GOT3 (cell line): ENCODE results near the gene TPPP.
A peak's percentile ranks its signal among the peaks of the same experiment; 100 is the strongest.

ENCODE experiments used
- DNase-seq: peaks from one replicate; lab custom pipeline; 2025; ENCODE audit warnings: mixed read lengths; lab: John Stamatoyannopoulos, UW

The TPPP gene

DNA sequence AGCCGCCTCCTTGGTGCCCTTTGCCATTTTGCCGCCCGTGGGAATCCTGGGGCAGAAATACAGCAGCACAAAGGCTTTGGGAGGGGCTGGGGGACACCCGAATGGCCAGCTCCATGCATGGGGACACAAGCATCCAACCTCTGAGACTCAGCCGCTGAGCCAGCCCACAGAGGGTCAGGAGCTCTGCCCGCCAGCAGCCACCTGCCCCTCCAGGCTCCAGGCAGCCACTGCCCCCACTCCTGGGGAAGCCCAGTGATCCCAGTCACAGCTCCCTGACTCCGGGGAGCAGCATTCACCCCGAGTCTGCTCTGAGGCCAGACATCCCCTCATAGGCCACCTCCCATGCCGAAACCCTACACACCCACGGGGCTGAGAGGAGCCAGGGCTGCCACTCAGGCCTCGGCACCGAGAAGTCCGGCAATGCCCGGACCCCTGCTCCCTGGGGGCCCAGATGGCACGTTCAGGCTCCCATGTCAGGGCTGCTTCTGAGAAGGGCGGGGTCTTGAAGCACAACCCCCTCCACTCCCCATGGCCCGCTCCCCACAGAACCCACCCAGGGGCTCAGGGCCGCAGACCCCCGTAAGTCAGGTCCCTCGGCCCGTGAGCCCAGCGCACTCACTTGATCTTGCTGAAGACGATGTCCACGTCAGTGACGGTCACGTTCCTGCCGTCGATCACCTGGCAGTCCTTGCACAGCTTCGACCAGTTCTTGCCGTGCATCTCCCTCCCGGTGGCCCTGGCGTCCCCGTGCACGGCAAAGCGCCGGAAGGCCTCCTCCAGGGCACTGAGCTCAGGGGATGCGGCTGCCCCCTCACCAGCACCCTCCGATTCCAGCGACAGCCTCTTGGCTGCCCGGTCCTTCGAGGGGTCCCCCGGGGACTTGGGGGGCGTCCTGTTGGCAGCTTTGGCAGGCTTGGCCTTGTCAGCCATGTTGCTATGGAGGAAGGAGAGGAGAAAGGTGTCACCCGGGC, 15.7 kb downstream of the TPPP start:
- no peak for DNase-seq

GRCh38 chr5:676699-677076, 16.5 kb downstream of the TPPP start:
- no peak for DNase-seq

DNA sequence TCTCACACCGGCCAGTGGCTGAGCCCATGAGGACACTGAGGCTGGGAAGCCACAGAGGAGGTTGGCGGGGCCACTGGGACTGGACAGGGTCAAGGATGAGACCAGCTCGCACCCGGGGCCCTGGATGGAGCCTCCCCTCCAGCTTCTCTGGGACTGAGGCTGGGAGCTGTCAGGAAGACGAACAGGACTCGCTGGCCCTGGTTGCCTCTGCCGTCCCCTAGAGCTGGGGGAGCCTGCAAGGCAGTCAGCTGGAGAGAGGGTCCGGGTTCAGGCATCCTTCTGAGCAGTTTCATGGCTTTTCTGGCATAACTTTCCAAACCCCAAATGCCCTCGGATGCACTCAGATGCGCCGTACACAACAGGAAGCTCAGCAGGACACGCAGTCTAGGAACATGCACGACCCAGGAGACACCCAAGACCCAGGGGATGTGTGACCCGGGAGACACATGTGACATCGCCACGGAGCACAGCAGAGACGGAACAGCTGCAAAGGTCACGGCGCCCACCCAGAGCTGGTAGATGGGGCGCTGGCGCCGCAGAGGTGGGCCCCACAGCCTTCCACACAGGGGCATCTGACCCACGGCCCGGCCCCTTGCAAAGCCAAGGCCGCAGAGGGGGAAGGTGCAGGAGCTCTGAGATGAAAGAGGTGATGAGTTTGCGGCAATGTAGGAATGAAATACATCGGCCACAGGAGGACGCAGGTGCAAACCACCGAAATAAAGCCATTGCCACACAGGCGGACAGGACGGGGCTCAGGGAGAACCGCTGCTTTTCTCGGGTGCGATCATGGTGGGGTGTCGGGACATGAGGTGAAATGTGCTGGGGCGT, 17.1 kb downstream of the TPPP start:
- DNase-seq, result no peak

- no peak for DNase-seq
These were observed 17.9 kb downstream of the TPPP start for GRCh38 chr5:675111-675870.

GRCh38 chr5:674630-675011, 18.5 kb downstream of the TPPP start:
- DNase-seq, result no peak

GRCh38 chr5:673831-674629, 19.1 kb downstream of the TPPP start:
- no peak for DNase-seq

GRCh38 chr5:673161-673830, 19.9 kb downstream of the TPPP start:
- DNase-seq, result no peak

DNA sequence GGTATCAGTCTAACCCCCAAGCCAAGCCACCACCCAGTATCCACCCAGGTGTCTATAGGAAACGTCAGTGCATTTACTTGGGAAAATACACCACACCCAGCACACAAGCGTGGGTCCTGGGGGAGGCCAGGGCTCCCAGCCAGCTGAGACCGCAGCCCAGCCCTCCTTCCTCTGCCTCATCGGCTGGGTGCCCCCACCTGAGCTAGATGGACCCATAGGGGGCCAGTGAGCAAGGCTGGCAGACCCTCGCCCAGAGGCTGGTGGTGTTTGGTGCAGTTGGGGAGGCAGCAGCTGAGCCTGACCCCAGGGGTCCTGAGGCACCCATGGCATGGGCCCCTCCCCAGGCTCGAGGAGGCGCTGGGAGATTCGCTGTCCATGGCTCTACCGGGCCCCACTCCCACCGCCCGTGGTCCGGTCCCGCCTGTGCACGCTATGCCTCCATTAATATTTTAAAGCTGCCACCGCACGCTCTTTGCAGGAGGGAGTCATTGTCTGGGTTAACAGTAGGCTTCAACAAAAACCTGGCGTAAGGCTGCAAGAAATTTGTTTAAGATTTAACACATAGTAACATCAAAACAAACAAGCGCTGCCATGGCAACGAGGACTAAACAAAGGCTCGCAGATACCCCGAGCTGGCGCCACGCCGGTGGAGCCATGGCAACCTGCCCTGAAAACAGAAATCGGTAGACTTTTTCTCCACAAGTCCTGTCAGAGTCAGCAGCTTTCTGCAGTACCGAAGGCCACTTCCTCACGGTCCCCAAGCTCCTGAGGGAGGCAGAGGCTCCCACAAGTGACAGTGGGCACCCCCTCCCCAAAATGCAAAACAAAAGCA, 20.6 kb downstream of the TPPP start:
- peak; percentile 65 for DNase-seq

GRCh38 chr5:671459-672328, 21.5 kb downstream of the TPPP start:
- DNase-seq, result no peak

- DNase-seq, result no peak
These were observed 22.5 kb downstream of the TPPP start for GRCh38 chr5:670396-671270.

DNA sequence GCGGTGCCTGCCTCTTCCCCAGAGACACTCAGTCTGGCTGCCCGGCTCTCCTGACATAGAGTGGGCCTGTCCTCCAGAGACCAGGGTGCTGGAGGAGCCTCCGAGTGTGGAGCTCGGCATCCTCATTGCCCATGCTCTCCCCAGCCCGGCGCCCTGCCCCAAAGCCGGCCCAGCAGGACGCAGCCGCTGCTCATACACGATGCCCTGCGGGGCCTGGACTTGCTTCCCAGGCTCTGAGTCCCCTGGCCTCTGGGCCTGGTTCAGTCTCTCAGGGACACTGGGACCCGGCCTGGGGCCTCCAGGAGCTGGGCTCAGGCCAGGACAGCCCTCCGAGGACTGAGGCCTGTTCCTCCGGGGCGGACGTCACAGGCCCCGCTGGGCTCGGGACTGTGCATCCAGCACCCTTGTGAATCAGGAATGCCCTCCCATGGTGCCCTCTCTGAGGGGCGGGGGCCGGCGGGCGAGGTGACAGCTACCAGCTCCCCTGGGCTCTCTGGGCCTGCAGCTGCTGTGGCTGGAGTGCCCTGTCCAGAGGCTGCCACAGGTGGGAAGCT, 23.2 kb downstream of the TPPP start:
- DNase-seq, result no peak

DNA sequence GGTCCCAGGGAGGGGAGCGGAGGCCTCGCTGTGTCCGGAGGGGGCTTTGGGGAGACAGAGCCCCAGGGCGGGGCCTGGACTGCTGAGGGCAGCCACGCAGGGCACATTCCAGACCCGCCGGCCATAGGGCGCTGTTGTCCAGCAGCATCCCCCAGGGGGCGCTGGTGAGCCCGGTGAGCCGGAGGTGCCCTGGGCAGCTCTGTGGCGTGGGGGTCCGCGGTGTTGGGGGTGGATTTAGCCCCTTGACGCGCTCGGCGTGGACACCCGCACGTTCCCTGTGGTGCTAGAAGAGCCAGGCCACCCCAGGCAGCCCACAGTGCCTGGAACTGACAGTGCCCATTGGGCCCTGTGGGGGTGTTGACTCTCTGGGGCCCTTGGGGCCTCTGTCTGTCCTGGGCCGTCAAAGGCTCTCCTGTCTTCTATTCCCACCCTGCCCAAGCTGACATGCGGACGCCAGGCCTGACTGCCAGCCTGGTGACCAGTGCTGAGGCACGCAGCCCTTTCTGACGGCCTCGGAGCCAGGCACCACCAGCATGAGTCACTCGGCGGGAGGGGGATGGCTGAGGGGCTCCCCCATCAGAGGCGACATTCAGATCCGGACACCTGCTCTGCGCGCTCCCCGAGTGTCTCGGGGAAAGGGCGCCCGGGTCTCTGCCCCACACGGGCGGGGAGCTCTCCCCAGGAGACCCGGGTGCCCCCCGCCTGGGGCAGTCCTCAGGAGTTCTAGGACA, 23.9 kb downstream of the TPPP start:
- no peak for DNase-seq

GRCh38 chr5:668283-668995, 24.7 kb downstream of the TPPP start:
- DNase-seq, result no peak

- no peak for DNase-seq
These were observed 26.2 kb downstream of the TPPP start for GRCh38 chr5:666816-667498.

GRCh38 chr5:665956-666711, 27.0 kb downstream of the TPPP start:
- DNase-seq, result no peak
